ENCODE data around the gene ELP4.

ELP4 gene

GRCh38 chr11:31826536-31827438, 317.2 kb downstream of the ELP4 start:
- no peak for DNase-seq

- no peak for DNase-seq
These were observed 318.1 kb downstream of the ELP4 start for GRCh38 chr11:31827455-31828206.

GRCh38 chr11:31828217-31828616, 318.6 kb downstream of the ELP4 start:
- no peak for DNase-seq

GRCh38 chr11:31830406-31830805, 320.8 kb downstream of the ELP4 start:
- DNase-seq, result no peak

- no peak for DNase-seq
These were observed 324.7 kb downstream of the ELP4 start for GRCh38 chr11:31834237-31834636.
